H9 (cell line): Measurements from ENCODE around the gene TFAP2A. TPM values are rescaled to one million over a fixed set of nuclear protein-coding genes. Genes with fewer than 3 reads are reported as not detected.

Experiments
- DNase-seq: peaks from one replicate; pipeline ENCODE4 v3.0.0-alpha.2; 2017
- H2AFZ ChIP-seq: one replicate; pipeline ENCODE4 v1.6.1; 2013; ENCODE audit warnings: mild to moderate bottlenecking, low read length, control low read depth, moderate library complexity
- H2AK5ac ChIP-seq: 2 replicates; pipeline ENCODE4 v1.6.1; 2013; ENCODE audit warnings: low read length, control low read depth, mixed read lengths; ENCODE audit not compliant: insufficient read length
- H2BK120ac ChIP-seq: one replicate; pipeline ENCODE4 v1.6.1; 2013; ENCODE audit warnings: low read depth, mild to moderate bottlenecking, low read length, control low read depth, inconsistent platforms; ENCODE audit not compliant: poor library complexity, severe bottlenecking
- H2BK12ac ChIP-seq: 2 replicates; pipeline ENCODE4 v1.6.1; 2013; ENCODE audit warnings: low read length, control low read depth, mixed read lengths, low read depth; ENCODE audit not compliant: insufficient read length
- H2BK15ac ChIP-seq: 2 replicates; pipeline ENCODE4 v1.6.1; 2013; ENCODE audit warnings: low read depth, low read length, control low read depth
- H2BK20ac ChIP-seq: one replicate; pipeline ENCODE4 v1.6.1; 2013; ENCODE audit warnings: low read depth, mild to moderate bottlenecking, low read length, control low read depth, inconsistent platforms; ENCODE audit not compliant: poor library complexity, severe bottlenecking
- H2BK5ac ChIP-seq: 2 replicates; pipeline ENCODE4 v1.6.1; 2013; ENCODE audit warnings: low read length, control low read depth, mixed read lengths; ENCODE audit not compliant: insufficient read length
- H3K14ac ChIP-seq: 2 replicates; pipeline ENCODE4 v1.6.1; 2013; ENCODE audit warnings: low read length, control low read depth; ENCODE audit not compliant: insufficient read depth
- H3K18ac ChIP-seq: 2 replicates; pipeline ENCODE4 v1.6.1; 2013; ENCODE audit warnings: low read depth, mild to moderate bottlenecking, mixed read lengths, low read length, control low read depth; ENCODE audit not compliant: insufficient read length
- H3K23ac ChIP-seq: 2 replicates; pipeline ENCODE4 v1.6.1; 2013; ENCODE audit warnings: low read length, control low read depth, mixed read lengths, low read depth; ENCODE audit not compliant: insufficient read length
- H3K23me2 ChIP-seq: 2 replicates; pipeline ENCODE4 v1.6.1; 2013; ENCODE audit warnings: low read depth, mild to moderate bottlenecking, mixed read lengths, low read length, control low read depth; ENCODE audit not compliant: insufficient read length, poor library complexity, severe bottlenecking
- H3K27ac ChIP-seq: 2 replicates; pipeline ENCODE4 v1.5.1; 2013; ENCODE audit warnings: low read length, control low read depth, mixed read lengths, low read depth; ENCODE audit not compliant: insufficient read length
- H3K27me3 ChIP-seq: 2 replicates; pipeline ENCODE4 v1.6.1; 2013; ENCODE audit warnings: low read length, control low read depth, inconsistent platforms; ENCODE audit not compliant: insufficient read depth
- H3K4ac ChIP-seq: 2 replicates; pipeline ENCODE4 v1.6.1; 2013; ENCODE audit warnings: low read depth, mild to moderate bottlenecking, control low read depth, inconsistent platforms, low read length, moderate library complexity
- H3K4me1 ChIP-seq: 2 replicates; pipeline ENCODE4 v1.6.1; 2013; ENCODE audit warnings: low read length, control low read depth, inconsistent platforms; ENCODE audit not compliant: insufficient read depth
- H3K4me2 ChIP-seq: 2 replicates; pipeline ENCODE4 v1.6.1; 2013; ENCODE audit warnings: low read length, control low read depth, mixed read lengths; ENCODE audit not compliant: insufficient read length, insufficient read depth
- H3K56ac ChIP-seq: 2 replicates; pipeline ENCODE4 v1.6.1; 2013; ENCODE audit warnings: low read depth, mild to moderate bottlenecking, mixed read lengths, low read length, control low read depth; ENCODE audit not compliant: insufficient read length
- H3K79me1 ChIP-seq: 2 replicates; pipeline ENCODE4 v1.6.1; 2013; ENCODE audit warnings: low read depth, mild to moderate bottlenecking, moderate library complexity, low read length, control low read depth, inconsistent platforms; ENCODE audit not compliant: insufficient read depth, poor library complexity, severe bottlenecking
- H3K79me2 ChIP-seq: 2 replicates; pipeline ENCODE4 v1.6.1; 2013; ENCODE audit warnings: low read length, control low read depth, inconsistent platforms; ENCODE audit not compliant: insufficient read depth
- H3K9ac ChIP-seq: 2 replicates; pipeline ENCODE4 v1.6.1; 2013; ENCODE audit warnings: low read length, control low read depth, mixed read lengths; ENCODE audit not compliant: insufficient read length; ENCODE audit errors: extremely low read depth
- H3K9me3 ChIP-seq: one replicate; pipeline ENCODE4 v1.6.1; 2013; ENCODE audit warnings: low read depth, low read length, inconsistent platforms; ENCODE audit not compliant: control insufficient read depth
- H3T11ph ChIP-seq: one replicate; pipeline ENCODE4 v1.6.1; 2013; ENCODE audit warnings: mild to moderate bottlenecking, low read length, control low read depth, inconsistent platforms
- H4K20me1 ChIP-seq: one replicate; pipeline ENCODE4 v1.6.1; 2013; ENCODE audit not compliant: control insufficient read depth, insufficient read length, insufficient read depth
- H4K5ac ChIP-seq: 2 replicates; pipeline ENCODE4 v1.6.1; 2013; ENCODE audit warnings: low read depth, mild to moderate bottlenecking, mixed read lengths, low read length, control low read depth; ENCODE audit not compliant: insufficient read length
- H4K8ac ChIP-seq: replicated peaks from 2 replicates; pipeline ENCODE4 v1.6.1; 2013; ENCODE audit warnings: low read length, control low read depth, mixed read lengths, low read depth; ENCODE audit not compliant: insufficient read length
- H4K91ac ChIP-seq: 2 replicates; pipeline ENCODE4 v1.6.1; 2013; ENCODE audit warnings: low read depth, mild to moderate bottlenecking, moderate library complexity, mixed read lengths, low read length, control low read depth; ENCODE audit not compliant: insufficient read length
- H3K27ac Mint-ChIP-seq, 3 experiments: 2 replicates in 2 of 3; 3 replicates in 1 of 3; pipeline ENCODE4 v1.8.0; 2020 to 2021; ENCODE audit warnings: mixed read lengths in 3 of 3, mild to moderate bottlenecking in 1 of 3, moderate library complexity in 1 of 3
- H3K27me3 Mint-ChIP-seq: 2 replicates; pipeline ENCODE4 v1.8.0; 2021; ENCODE audit warnings: low read depth, mild to moderate bottlenecking, moderate library complexity, mixed read lengths
- H3K36me3 Mint-ChIP-seq, 3 experiments: 2 replicates in 2 of 3; 3 replicates in 1 of 3; pipeline ENCODE4 v1.8.0; 2020 to 2021; ENCODE audit warnings: low read depth in 3 of 3, mixed read lengths in 3 of 3; ENCODE audit not compliant: insufficient read depth in 1 of 3
- H3K4me1 Mint-ChIP-seq, 2 experiments: 2 replicates each; pipeline ENCODE4 v1.8.0; 2020; ENCODE audit warnings: mixed read lengths in 2 of 2
- H3K4me3 Mint-ChIP-seq, 2 experiments: 2 replicates in 1 of 2; 3 replicates in 1 of 2; pipeline ENCODE4 v1.8.0; 2020 to 2021; ENCODE audit warnings: mild to moderate bottlenecking in 2 of 2, mixed read lengths in 2 of 2, moderate library complexity in 1 of 2
- H3K9me3 Mint-ChIP-seq, 2 experiments: 2 replicates in 1 of 2; 3 replicates in 1 of 2; pipeline ENCODE4 v1.8.0; 2020; ENCODE audit warnings: mild to moderate bottlenecking in 2 of 2, mixed read lengths in 2 of 2, moderate library complexity in 1 of 2
- CTCF ChIP-seq: fragments of 200-600 bp; sonication (generic); conservative IDR thresholded peaks from 3 replicates; pipeline ENCODE4 v1.8.0; 2021; ENCODE audit warnings: antibody characterized with exemption, mild to moderate bottlenecking
- WGBS: extraction: QIAGEN DNeasy Blood & Tissue Kit; methylation state at CpG from one replicate; pipeline ENCODE4 v1.1.7; 2013; ENCODE audit warnings: missing lambda C conversion rate, low lambda C conversion rate, mixed read lengths; ENCODE audit not compliant: insufficient read length; ENCODE audit errors: extremely low coverage; 5-methylcytosine and 5-hydroxymethylcytosine counted together
- total RNA-seq: library from RNA; stranded (reverse); gene quantifications from 2 replicates; pipeline ENCODE4 v1.2.1, GENCODE V29; 2021

TFAP2A gene
- total RNA-seq, 1 experiment from 2014 or later: 2.6 TPM

- Histone ChIP-seq H3K23ac (no peak overlapping the region), H3K56ac (no peak overlapping the region), H3K9me3 (no peaks in the 10 kb centered on the region), H3K27me3 (peaks cover 73% of the 10 kb centered on the region), H2AK5ac (no peak overlapping the region), H4K20me1 (no peaks in the 10 kb centered on the region), H3K4ac (no peak overlapping the region), H3K79me2 (no peaks in the 10 kb centered on the region), H2BK20ac (no peak overlapping the region), H3K9ac (no peak overlapping the region), H2BK120ac (no peak overlapping the region), H2BK15ac (no peak overlapping the region), H4K5ac (no peak overlapping the region), H3T11ph (no peak overlapping the region), H2BK5ac (no peak overlapping the region), H3K27ac (no peak overlapping the region), H4K8ac (no peak overlapping the region), H3K23me2 (no peaks in the 10 kb centered on the region), H3K14ac (no peak overlapping the region), H2AFZ (no peak overlapping the region), H3K79me1 (no peaks in the 10 kb centered on the region), H2BK12ac (no peak overlapping the region), H3K18ac (no peak overlapping the region), H3K4me1 (no peaks in the 10 kb centered on the region; the same call in 1 of the 2 replicates), H3K4me2 (peak overlapping the region; percentile 25), H4K91ac (no peak overlapping the region)
- peak overlapping the region in 1 of 2 experiments; percentile 43; a peak in 3 of 5 replicates for H3K4me3 Mint-ChIP-seq
- WGBS: no CpG with 5 or more reads among the region's 14 CpGs
- H3K27me3 Mint-ChIP-seq: peaks cover 99% of the 10 kb centered on the region
- no peak for TF ChIP-seq CTCF
- peaks cover 0 to 2% (median 0%) of the 10 kb centered on the region in 3 experiments; a peak in 1 of 7 replicates for H3K36me3 Mint-ChIP-seq
- peaks cover 4 to 7% of the 10 kb centered on the region in 2 experiments; a peak in 3 of 5 replicates for H3K9me3 Mint-ChIP-seq
- peak; percentile 73 for DNase-seq
- peaks cover 42 to 63% of the 10 kb centered on the region in 2 experiments for H3K4me1 Mint-ChIP-seq
- no peak overlapping the region for H3K27ac Mint-ChIP-seq
Observed at GRCh38 chr6:10395704-10396546, 18.9 kb downstream of the TFAP2A start.
